BE2C (cell line): ENCODE results near the gene ERLIN1.
"Not testable (repeated sequence)": the region's sequence is repeated elsewhere in the genome, so short reads cannot be mapped to it uniquely, and the experiment has no call there.

Experiments
- DNase-seq: peaks from one replicate; pipeline ENCODE4 v3.0.0-alpha.2; 2020
- H3K27me3 ChIP-seq: fragments of 250-450 bp; sonication (Bioruptor Pico); 2 replicates; pipeline ENCODE4 v1.5.1; 2020; ENCODE audit warnings: mild to moderate bottlenecking
- H3K36me3 ChIP-seq: fragments of 250-450 bp; sonication (Bioruptor Pico); 2 replicates; pipeline ENCODE4 v1.5.1; 2020; ENCODE audit warnings: mild to moderate bottlenecking
- H3K4me1 ChIP-seq: fragments of 250-450 bp; sonication (Bioruptor Pico); 2 replicates; pipeline ENCODE4 v1.5.1; 2020
- H3K4me3 ChIP-seq: 2 replicates; pipeline ENCODE4 v1.5.1; 2011; ENCODE audit warnings: low read depth, low read length
- H3K9me3 ChIP-seq: fragments of 250-450 bp; sonication (Bioruptor Pico); 2 replicates; pipeline ENCODE4 v1.5.1; 2020
- CTCF ChIP-seq: IDR thresholded peaks from 2 replicates; pipeline ENCODE4 v1.5.1; 2012; ENCODE audit warnings: mild to moderate bottlenecking, low read depth, low read length

Gene ERLIN1

GRCh38 chr10:100129424-100129823 is 56.4 kb downstream of the ERLIN1 start:
- H3K27me3 ChIP-seq, result no peaks in the 10 kb centered on the region
- no peak for DNase-seq
- H3K4me3 ChIP-seq, result no peak overlapping the region
- H3K36me3 ChIP-seq, result no peaks in the 10 kb centered on the region
- no peak for TF ChIP-seq CTCF
- H3K9me3 ChIP-seq, result no peaks in the 10 kb centered on the region
- H3K4me1 ChIP-seq, result no peaks in the 10 kb centered on the region

GRCh38 chr10:100128951-100129350 is 56.9 kb downstream of the ERLIN1 start:
- Histone ChIP-seq H3K27me3 (no peaks in the 10 kb centered on the region), H3K9me3 (no peaks in the 10 kb centered on the region), H3K36me3 (no peaks in the 10 kb centered on the region), H3K4me3 (no peak overlapping the region), H3K4me1 (no peaks in the 10 kb centered on the region)
- no peak for DNase-seq
- no peak for TF ChIP-seq CTCF

- H3K9me3 ChIP-seq, H3K4me3 ChIP-seq, H3K27me3 ChIP-seq, H3K36me3 ChIP-seq, DNase-seq, H3K4me1 ChIP-seq: not testable (repeated sequence)
Measured at GRCh38 chr10:100125335-100125734, 60.5 kb downstream of the ERLIN1 start.

GRCh38 chr10:100124097-100124496 is 61.7 kb downstream of the ERLIN1 start:
- no peaks in the 10 kb centered on the region for H3K27me3 ChIP-seq
- TF ChIP-seq CTCF, result no peak
- H3K36me3 ChIP-seq, result no peaks in the 10 kb centered on the region
- no peak overlapping the region for H3K4me3 ChIP-seq
- no peak for DNase-seq
- no peaks in the 10 kb centered on the region for H3K4me1 ChIP-seq
- no peaks in the 10 kb centered on the region for H3K9me3 ChIP-seq

- no peaks in the 10 kb centered on the region for H3K27me3 ChIP-seq
- H3K4me3 ChIP-seq, result no peak overlapping the region
- no peak for DNase-seq
- no peak for TF ChIP-seq CTCF
- H3K9me3 ChIP-seq, result no peaks in the 10 kb centered on the region
- H3K4me1 ChIP-seq, result no peaks in the 10 kb centered on the region
- no peaks in the 10 kb centered on the region for H3K36me3 ChIP-seq
Measured at GRCh38 chr10:100122780-100123179, 63.0 kb downstream of the ERLIN1 start.

- no peaks in the 10 kb centered on the region for H3K36me3 ChIP-seq
- no peak for DNase-seq
- H3K9me3 ChIP-seq, result no peaks in the 10 kb centered on the region
- H3K4me1 ChIP-seq, result no peaks in the 10 kb centered on the region
- TF ChIP-seq CTCF, result no peak
- H3K4me3 ChIP-seq, result no peak overlapping the region
- no peaks in the 10 kb centered on the region for H3K27me3 ChIP-seq
Measured at GRCh38 chr10:100120550-100120949, 65.3 kb downstream of the ERLIN1 start.

GRCh38 chr10:100119726-100120125 is 66.1 kb downstream of the ERLIN1 start:
- no peak overlapping the region for H3K4me3 ChIP-seq
- TF ChIP-seq CTCF, result no peak
- no peak for DNase-seq
- no peaks in the 10 kb centered on the region for H3K27me3 ChIP-seq
- no peaks in the 10 kb centered on the region for H3K4me1 ChIP-seq
- H3K36me3 ChIP-seq, result no peaks in the 10 kb centered on the region
- H3K9me3 ChIP-seq, result no peaks in the 10 kb centered on the region
